HepG2 (cell line): ENCODE data around the gene TMEM217. TPM values are rescaled to one million over a fixed set of nuclear protein-coding genes. Genes with fewer than 3 reads are reported as not detected.
A peak's percentile ranks its signal among the peaks of the same experiment; 100 is the strongest.

Source experiments
- ATAC-seq: fragments of 200-7000 bp; cut with Tn5 transposase; 3 replicates; pipeline ENCODE4 v1.9.1; 2020; ENCODE audit warnings: mild to moderate bottlenecking, moderate library complexity
- BruUV-seq: library from RNA; stranded (reverse); fragments of 400-500 nt; replicated peaks from 2 replicates; lab custom pipeline; 2021; lab: Mats Ljungman, UMichigan
- CTCF ChIA-PET: fragments of 300-600 bp; formaldehyde crosslinking; extraction: SDS; loops from one replicate; lab custom pipeline; 2021; ENCODE audit warnings: low total read pairs, inconsistent platforms, low intra/inter-chr PET ratio; lab: Yijun Ruan, JAX
- POLR2A ChIA-PET: fragments of 350-600 bp; sonication (Branson Sonifier 250); formaldehyde crosslinking; loops from one replicate; lab custom pipeline; 2020; ENCODE audit warnings: antibody characterized with exemption, inconsistent platforms; lab: Yijun Ruan, JAX
- DNase-seq: peaks from one replicate; pipeline ENCODE4 v3.0.0-alpha.2; 2015; ENCODE audit warnings: low spot score
- FAIRE-seq: peaks from 3 replicates; lab custom pipeline; 2011; peaks lifted over from hg19 to GRCh38; lab: Jason Lieb, UNC
- H2AFZ ChIP-seq: one replicate; pipeline ENCODE4 v1.6.1; 2011; ENCODE audit warnings: low read length, inconsistent platforms
- H3K27ac ChIP-seq: fragments of 300-600 bp; 3 replicates; pipeline ENCODE4 v1.8.0; 2011; ENCODE audit warnings: mixed run types, mild to moderate bottlenecking, mixed read lengths, low read length, inconsistent platforms; ENCODE audit not compliant: insufficient read depth; ENCODE audit errors: extremely low read length
- H3K27me3 ChIP-seq, 2 experiments: fragments of 200-600 bp in 1 of 2; 2 replicates in 1 of 2; 3 replicates in 1 of 2; pipeline versions ENCODE4 v1.6.0 to v1.8.0; 2011; ENCODE audit warnings: low read length in 2 of 2, mild to moderate bottlenecking in 2 of 2, moderate library complexity in 2 of 2, inconsistent platforms in 1 of 2; ENCODE audit not compliant: insufficient read depth in 2 of 2, control insufficient read depth in 1 of 2
- H3K36me3 ChIP-seq, 2 experiments: fragments of 200-600 bp in 1 of 2; replicated peaks in 1 of 2; 2 replicates in 1 of 2; 3 replicates in 1 of 2; pipeline versions ENCODE4 v1.5.1 to v1.8.0; 2011; ENCODE audit warnings: low read length in 2 of 2, inconsistent platforms in 1 of 2; ENCODE audit not compliant: insufficient read depth in 2 of 2, control insufficient read depth in 1 of 2
- H3K4me1 ChIP-seq: 2 replicates; pipeline ENCODE4 v1.5.1; 2012; ENCODE audit warnings: low read length, inconsistent platforms; ENCODE audit not compliant: insufficient read depth
- H3K4me2 ChIP-seq: 2 replicates; pipeline ENCODE4 v1.6.0; 2011; ENCODE audit warnings: low read depth, low read length, inconsistent platforms
- H3K4me3 ChIP-seq, 3 experiments: fragments of 200-600 bp in 1 of 3; sonication (generic), shearing (Covaris generic) in 1 of 3; replicated peaks in 1 of 3; 2 replicates each; pipeline ENCODE4 v1.5.1; 2011 to 2016; ENCODE audit warnings: low read length in 3 of 3, inconsistent platforms in 2 of 3, low read depth in 2 of 3, mild to moderate bottlenecking in 2 of 3, control low read depth in 1 of 3, mixed read lengths in 1 of 3; ENCODE audit not compliant: insufficient read depth in 1 of 3
- H3K79me2 ChIP-seq: one replicate; pipeline ENCODE4 v1.6.1; 2011; ENCODE audit warnings: low read length, inconsistent platforms; ENCODE audit not compliant: insufficient read depth
- H3K9ac ChIP-seq: 2 replicates; pipeline ENCODE4 v1.6.0; 2011; ENCODE audit warnings: mild to moderate bottlenecking, low read depth, low read length, inconsistent platforms; ENCODE audit not compliant: insufficient read depth
- H3K9me3 ChIP-seq: 2 replicates; pipeline ENCODE4 v1.5.1; 2012; ENCODE audit warnings: mild to moderate bottlenecking, low read length
- H4K20me1 ChIP-seq: 2 replicates; pipeline ENCODE4 v1.6.0; 2011; ENCODE audit warnings: inconsistent platforms, mild to moderate bottlenecking, low read length, moderate library complexity; ENCODE audit not compliant: insufficient read depth
- CTCF ChIP-seq: sonication (generic); formaldehyde crosslinking; IDR thresholded peaks from 2 replicates; pipeline ENCODE4 v1.5.0; 2020; ENCODE audit warnings: mild to moderate bottlenecking, missing genetic modification reagents, moderate library complexity
- SMC3 ChIP-seq: IDR thresholded peaks from 2 replicates; pipeline ENCODE4 v1.6.1; 2011; ENCODE audit warnings: low read length, improper control_type of control experiment
- STAG1 ChIP-seq: sonication (generic); formaldehyde crosslinking; IDR thresholded peaks from 2 replicates; pipeline ENCODE4 v1.4.0; 2020; ENCODE audit warnings: missing genetic modification reagents
- XRCC5 ChIP-seq: fragments of 200-400 bp; formaldehyde crosslinking; optimal IDR thresholded peaks from 2 replicates; pipeline ENCODE3; 2017; ENCODE audit warnings: mild to moderate bottlenecking, low read length
- ZNF142 ChIP-seq: sonication (generic); formaldehyde crosslinking; IDR thresholded peaks from 2 replicates; pipeline ENCODE4 v1.4.0; 2020; ENCODE audit warnings: missing genetic modification reagents
- ZNF263 ChIP-seq: sonication (generic); formaldehyde crosslinking; IDR thresholded peaks from 2 replicates; pipeline ENCODE4 v1.4.0; 2020; ENCODE audit warnings: missing genetic modification reagents
- ZNF709 ChIP-seq: sonication (generic); formaldehyde crosslinking; IDR thresholded peaks from 2 replicates; pipeline ENCODE4 v1.5.0; 2020; ENCODE audit warnings: mild to moderate bottlenecking, missing genetic modification reagents
- WGBS: methylation state at CpG from one replicate; pipeline ENCODE4 v1.1.6; 2017; ENCODE audit warnings: low lambda C conversion rate; 5-methylcytosine and 5-hydroxymethylcytosine counted together
- in situ Hi-C: cut with HindIII; loops from 2 replicates; pipeline ENCODE4 v1.10.0; 2017; ENCODE audit warnings: low pct_unique_long_range_greater_than_20kb; ENCODE audit not compliant: extremely low pct_ligation_motif_present
- intact Hi-C: fragments of 100-400 bp; cut with micrococcal nuclease; formaldehyde crosslinking; loops from one replicate; pipeline ENCODE4 v1.10.0; 2022; ENCODE audit not compliant: unreplicated experiment
- polyA plus RNA-seq, 8 experiments: library from polyadenylated mRNA; depleted of rRNA in 3 of 8; stranded (reverse) in 7 of 8; unstranded in 1 of 8; fragments of >200 nt; fragmentation: Illumina TruSeq in 4 of 8; extraction: Trizol in 4 of 8; gene quantifications; 2 replicates each; pipeline versions ENCODE4 v1.2.1 to v1.2.3, GENCODE V29; 2011 to 2016; ENCODE audit warnings: low read depth in 4 of 8, missing spikeins in 1 of 8, mixed read lengths in 1 of 8; ENCODE audit not compliant: insufficient read depth in 1 of 8
- total RNA-seq, 5 experiments: library from RNA; depleted of rRNA; stranded (reverse); fragments of >200 nt; fragmentation: Illumina TruSeq; extraction: Trizol; gene quantifications; 2 replicates each; pipeline ENCODE4 v1.2.3, GENCODE V29; 2016; ENCODE audit warnings: low read depth in 1 of 5
- TF ChIP-seq, protein P1 (sequence below): sonication (generic); formaldehyde crosslinking; conservative IDR thresholded peaks from 2 replicates; pipeline ENCODE4 v1.8.1; 2023; ENCODE audit warnings: missing genetic modification reagents

The TMEM217 gene
- total and polyA plus RNA-seq, 2 of the 13 experiments (the other 11 are each of a cell fraction or from before 2014, with no cell fraction given): 2.3 to 3.4 TPM

DNA sequence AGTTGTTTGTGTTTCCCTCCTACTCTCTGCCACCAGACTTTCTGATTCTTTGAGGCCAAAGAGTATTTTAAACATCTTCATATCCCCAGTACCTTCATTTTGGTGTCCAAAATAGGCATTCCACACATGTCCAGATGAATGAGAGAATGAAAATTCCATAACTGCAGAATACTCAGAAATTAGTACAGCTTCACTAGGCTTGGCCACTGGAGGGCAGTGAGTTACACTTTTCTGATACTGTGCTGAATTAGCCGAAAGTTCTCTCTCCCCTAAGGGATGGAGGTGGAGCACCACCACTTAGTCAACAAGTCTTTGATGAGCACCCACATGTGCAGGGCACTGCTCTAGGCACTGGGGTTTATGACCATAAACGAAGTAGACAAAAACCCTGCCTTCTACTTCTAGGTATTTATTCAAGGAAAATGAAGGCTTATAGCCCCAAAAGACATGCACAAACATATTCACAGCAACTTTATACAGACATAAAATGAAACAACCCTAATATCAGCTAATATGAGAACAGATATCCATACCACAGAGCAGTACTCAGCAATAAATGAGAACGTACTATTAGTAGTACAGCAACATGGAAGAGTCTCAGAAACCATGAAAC is 46.1 kb upstream of the TMEM217 start:
- no peak overlapping the region for H3K4me3 ChIP-seq
- no peaks in the 10 kb centered on the region for H3K9me3 ChIP-seq
- H3K27me3 ChIP-seq: no peaks in the 10 kb centered on the region
- ChIA-PET POLR2A (no interaction called here), CTCF (interaction anchor here (1.4 kb wide), 1 partner anchor 11 kb away, joined by 3 read pairs; no protein-coding TSS in a partner anchor)
- H3K4me2 ChIP-seq: no peak overlapping the region
- DNase-seq (peak; percentile 36), ATAC-seq (peak; percentile 85), FAIRE-seq (peak; percentile 74)
- no peaks in the 10 kb centered on the region for H3K79me2 ChIP-seq
- no TSS peak for BruUV-seq
- H2AFZ ChIP-seq: no peak overlapping the region
- intact Hi-C loops: no loop called here
- H3K4me1 ChIP-seq: no peaks in the 10 kb centered on the region
- H4K20me1 ChIP-seq: no peaks in the 10 kb centered on the region
- TF ChIP-seq XRCC5 (peak; percentile 34), STAG1 (peak; percentile 53), CTCF (CRISPR knock-in tag) (peak; percentile 73), SMC3 (peak; percentile 44; the same call in 1 of the 2 replicates), ZNF142 (CRISPR knock-in tag) (no peak), ZNF263 (CRISPR knock-in tag) (peak; percentile 94), ZNF709 (CRISPR knock-in tag) (no peak)
- TF ChIP-seq, protein P1, sequence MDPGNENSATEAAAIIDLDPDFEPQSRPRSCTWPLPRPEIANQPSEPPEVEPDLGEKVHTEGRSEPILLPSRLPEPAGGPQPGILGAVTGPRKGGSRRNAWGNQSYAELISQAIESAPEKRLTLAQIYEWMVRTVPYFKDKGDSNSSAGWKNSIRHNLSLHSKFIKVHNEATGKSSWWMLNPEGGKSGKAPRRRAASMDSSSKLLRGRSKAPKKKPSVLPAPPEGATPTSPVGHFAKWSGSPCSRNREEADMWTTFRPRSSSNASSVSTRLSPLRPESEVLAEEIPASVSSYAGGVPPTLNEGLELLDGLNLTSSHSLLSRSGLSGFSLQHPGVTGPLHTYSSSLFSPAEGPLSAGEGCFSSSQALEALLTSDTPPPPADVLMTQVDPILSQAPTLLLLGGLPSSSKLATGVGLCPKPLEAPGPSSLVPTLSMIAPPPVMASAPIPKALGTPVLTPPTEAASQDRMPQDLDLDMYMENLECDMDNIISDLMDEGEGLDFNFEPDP (CRISPR knock-in tag): 0 out of 2 replicates have a peak, but pooled peaks have one; percentile 36
- peaks cover 17 to 50% of the 10 kb centered on the region in 2 experiments; a peak in 4 of 5 replicates for H3K36me3 ChIP-seq
- no peak overlapping the region for H3K9ac ChIP-seq
- H3K27ac ChIP-seq: no peak overlapping the region
- WGBS: 79% methylated on average over 3 of the region's 3 CpGs
- in situ Hi-C loops: no loop called here
